ENCODE data around the gene GALNS.

The GALNS gene

GRCh38 chr16:88866151-88866920, 9.6 kb upstream of the GALNS start, which contains the start of gene PABPN1L:
PABPN1L (minus strand) TSS chr16:88866660; CDS start chr16:88866606, 54 bp downstream.
- no peaks in the 10 kb centered on the region for H3K36me3 ChIP-seq (ENCODE audit: insufficient read depth, low read length)
- H3K4me3 ChIP-seq = no peak within 1 kb of the TSS
- no peak within 1 kb of the TSS for H3K9ac ChIP-seq (ENCODE audit: insufficient read length)
- no peak within 1 kb of the TSS for H3K27ac ChIP-seq
- TF ChIP-seq POLR2AphosphoS5 (IDR thresholded peaks at IDR 0.05; ENCODE audit: borderline replicate concordance, low read depth, low read length) (no peak), EZH2 (IDR thresholded peaks at IDR 0.05) (no peak), FOXP2 (optimal IDR thresholded peaks at IDR 0.05; ENCODE audit: control extremely low read depth, extremely low read length, insufficient read depth) (no peak)
- no peak for DNase-seq (ENCODE audit: low read depth, low spot score)
- no peaks in the 10 kb centered on the region for H3K9me3 ChIP-seq (ENCODE audit: low read depth, low read length)

DNA sequence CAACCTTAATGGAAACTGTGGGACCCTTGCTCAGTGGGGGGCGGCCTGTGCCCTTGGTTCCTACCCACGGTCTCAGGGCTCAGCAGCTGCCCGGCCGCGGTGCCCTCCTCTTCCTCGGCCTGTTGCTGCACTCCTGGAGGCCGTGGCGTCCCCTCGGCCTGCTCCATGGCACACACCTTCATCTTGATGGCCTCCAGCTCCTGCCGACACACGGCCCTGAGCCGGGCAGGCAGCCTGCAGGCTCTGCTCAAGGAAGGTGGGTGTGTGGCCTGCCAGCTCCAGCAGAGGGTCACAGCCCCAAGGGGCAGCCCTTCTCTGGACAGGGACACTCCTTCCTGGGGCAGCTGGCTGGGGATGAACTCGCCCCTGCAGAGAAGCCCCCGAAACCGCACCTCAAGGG, 9.0 kb upstream of the GALNS start:
- TF ChIP-seq FOXP2 (optimal IDR thresholded peaks at IDR 0.05; ENCODE audit: control extremely low read depth, extremely low read length, insufficient read depth) = no peak
- TF ChIP-seq EZH2 (IDR thresholded peaks at IDR 0.05) = no peak
- TF ChIP-seq POLR2AphosphoS5 (IDR thresholded peaks at IDR 0.05; ENCODE audit: borderline replicate concordance, low read depth, low read length) = no peak
- H3K27ac ChIP-seq = no peak overlapping the region
- no peak overlapping the region for H3K4me3 ChIP-seq
- H3K9ac ChIP-seq (ENCODE audit: insufficient read length) = no peak overlapping the region
- DNase-seq (ENCODE audit: low read depth, low spot score) = no peak
- H3K9me3 ChIP-seq (ENCODE audit: low read depth, low read length) = no peaks in the 10 kb centered on the region
- no peaks in the 10 kb centered on the region for H3K36me3 ChIP-seq (ENCODE audit: insufficient read depth, low read length)

DNA sequence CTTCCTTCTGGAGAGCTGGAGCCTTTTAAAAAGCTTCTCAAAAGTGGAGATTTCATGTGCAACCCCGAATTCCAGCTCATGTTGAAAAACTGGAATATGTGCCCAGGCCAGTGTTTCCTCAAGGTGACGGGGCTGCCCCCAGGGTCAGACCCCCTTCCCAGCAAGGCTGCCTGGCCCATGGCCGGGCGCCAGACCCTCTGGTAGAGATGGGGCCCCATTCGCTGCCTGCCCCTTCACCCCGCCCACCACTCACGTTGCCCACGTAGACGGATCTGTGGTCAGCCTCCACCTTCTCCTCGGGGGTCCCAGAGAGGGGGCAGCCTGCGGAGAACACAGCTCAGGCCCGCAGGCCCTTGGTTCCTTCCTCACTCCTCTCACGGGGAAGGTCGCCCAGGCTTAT, 8.6 kb upstream of the GALNS start:
- DNase-seq (ENCODE audit: low read depth, low spot score) = no peak
- H3K36me3 ChIP-seq (ENCODE audit: insufficient read depth, low read length) = no peaks in the 10 kb centered on the region
- no peak for TF ChIP-seq EZH2 (IDR thresholded peaks at IDR 0.05)
- no peak for TF ChIP-seq FOXP2 (optimal IDR thresholded peaks at IDR 0.05; ENCODE audit: control extremely low read depth, extremely low read length, insufficient read depth)
- no peaks in the 10 kb centered on the region for H3K9me3 ChIP-seq (ENCODE audit: low read depth, low read length)
- no peak overlapping the region for H3K9ac ChIP-seq (ENCODE audit: insufficient read length)
- H3K27ac ChIP-seq = no peak overlapping the region
- H3K4me3 ChIP-seq = no peak overlapping the region

DNA sequence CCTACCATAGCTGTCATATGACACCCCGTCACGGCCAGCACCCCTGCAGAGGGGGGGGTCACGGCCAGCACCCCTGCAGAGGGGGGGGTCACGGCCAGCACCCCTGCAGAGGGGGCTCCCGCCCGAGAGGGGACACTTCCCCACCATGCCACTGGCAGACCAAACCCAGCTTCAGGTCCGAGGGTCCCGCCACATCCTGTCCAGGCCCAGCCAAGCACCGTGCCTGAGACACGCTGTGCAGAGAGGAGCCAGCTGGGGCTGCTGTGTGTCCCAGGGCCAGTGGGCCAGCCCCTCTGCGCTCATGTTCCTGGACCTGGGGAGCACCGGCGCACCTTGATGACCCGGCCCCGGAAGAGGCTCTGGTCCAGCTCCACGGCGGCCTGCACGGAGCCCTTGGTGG, 7.8 kb upstream of the GALNS start:
- no peak for DNase-seq (ENCODE audit: low read depth, low spot score)
- Histone ChIP-seq H3K4me3 (no peak overlapping the region), H3K27ac (no peak overlapping the region), H3K36me3 (ENCODE audit: insufficient read depth, low read length) (no peaks in the 10 kb centered on the region), H3K9me3 (ENCODE audit: low read depth, low read length) (no peaks in the 10 kb centered on the region), H3K9ac (ENCODE audit: insufficient read length) (no peak overlapping the region)
- no peak for TF ChIP-seq FOXP2 (optimal IDR thresholded peaks at IDR 0.05; ENCODE audit: control extremely low read depth, extremely low read length, insufficient read depth)
- no peak for TF ChIP-seq EZH2 (IDR thresholded peaks at IDR 0.05)
- TF ChIP-seq POLR2AphosphoS5 (IDR thresholded peaks at IDR 0.05; ENCODE audit: borderline replicate concordance, low read depth, low read length) = no peak

DNA sequence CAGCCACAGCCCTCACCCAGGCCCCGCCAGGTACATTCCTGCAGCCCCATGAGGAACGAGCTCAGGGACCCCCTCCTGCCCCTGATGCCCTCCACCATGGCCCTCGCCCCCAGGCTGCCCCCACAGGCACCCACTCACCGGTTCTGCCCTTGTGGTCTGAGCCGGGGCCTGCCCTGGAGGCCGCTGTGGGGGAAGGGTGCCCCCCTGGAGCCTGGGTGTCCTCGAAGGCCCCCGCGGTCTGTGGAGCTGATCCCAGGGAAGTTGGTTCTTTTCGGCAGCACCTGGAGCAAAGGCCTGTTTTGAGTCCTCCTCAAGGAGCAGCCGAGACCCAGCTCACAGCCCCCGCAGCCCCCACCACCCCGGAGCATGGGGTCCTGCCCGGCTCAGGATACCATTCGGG, 7.4 kb upstream of the GALNS start:
- Histone ChIP-seq H3K9ac (ENCODE audit: insufficient read length) (no peak overlapping the region), H3K9me3 (ENCODE audit: low read depth, low read length) (no peaks in the 10 kb centered on the region), H3K4me3 (no peak overlapping the region), H3K27ac (no peak overlapping the region), H3K36me3 (ENCODE audit: insufficient read depth, low read length) (no peaks in the 10 kb centered on the region)
- no peak for DNase-seq (ENCODE audit: low read depth, low spot score)
- TF ChIP-seq EZH2 (IDR thresholded peaks at IDR 0.05) (no peak), FOXP2 (optimal IDR thresholded peaks at IDR 0.05; ENCODE audit: control extremely low read depth, extremely low read length, insufficient read depth) (no peak), POLR2AphosphoS5 (IDR thresholded peaks at IDR 0.05; ENCODE audit: borderline replicate concordance, low read depth, low read length) (no peak)

DNA sequence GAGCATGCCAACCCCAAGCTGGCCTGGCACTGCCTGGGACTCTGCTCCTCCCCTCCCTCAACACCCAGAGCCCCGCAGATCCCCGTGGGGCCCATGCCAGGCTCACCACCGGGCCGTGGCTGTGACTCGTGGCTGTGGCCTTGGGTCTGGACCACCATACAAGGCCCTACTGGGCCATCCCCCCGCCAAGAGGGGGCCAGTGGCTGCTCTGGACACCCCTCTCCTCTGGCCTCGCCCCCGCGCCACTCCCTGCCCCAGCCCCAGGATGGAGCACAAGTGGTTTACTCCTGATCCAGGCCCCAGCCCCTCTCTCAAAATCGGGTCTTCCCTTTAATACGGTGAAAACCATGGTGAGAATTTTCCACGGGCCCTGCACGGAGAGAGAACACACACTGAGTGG, 6.7 kb upstream of the GALNS start:
- no peaks in the 10 kb centered on the region for H3K36me3 ChIP-seq (ENCODE audit: insufficient read depth, low read length)
- no peak for TF ChIP-seq EZH2 (IDR thresholded peaks at IDR 0.05)
- TF ChIP-seq FOXP2 (optimal IDR thresholded peaks at IDR 0.05; ENCODE audit: control extremely low read depth, extremely low read length, insufficient read depth) = no peak
- TF ChIP-seq POLR2AphosphoS5 (IDR thresholded peaks at IDR 0.05; ENCODE audit: borderline replicate concordance, low read depth, low read length) = no peak
- H3K4me3 ChIP-seq = no peak overlapping the region
- no peak for DNase-seq (ENCODE audit: low read depth, low spot score)
- H3K27ac ChIP-seq = no peak overlapping the region
- no peak overlapping the region for H3K9ac ChIP-seq (ENCODE audit: insufficient read length)
- H3K9me3 ChIP-seq (ENCODE audit: low read depth, low read length) = no peaks in the 10 kb centered on the region

DNA sequence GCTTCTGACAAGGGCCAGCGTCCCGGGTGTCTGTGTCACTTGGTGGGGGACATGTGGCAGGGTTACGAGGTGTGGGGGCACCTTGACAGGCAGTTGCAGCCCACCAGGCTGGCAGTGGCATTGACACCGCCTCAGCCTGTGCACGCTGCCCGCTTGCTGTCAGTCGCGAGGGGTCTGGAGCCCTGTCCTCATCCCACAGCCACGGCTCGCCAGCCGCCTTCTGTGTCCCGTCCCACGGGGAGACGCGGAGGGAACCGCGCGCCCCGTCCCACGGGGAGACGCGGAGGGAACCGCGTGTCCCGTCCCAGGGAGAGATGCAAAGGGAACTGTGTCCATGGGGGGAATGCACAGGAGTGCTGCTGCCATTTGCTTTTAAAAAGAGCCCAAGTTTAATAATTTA, 6.2 kb upstream of the GALNS start:
- no peak for DNase-seq (ENCODE audit: low read depth, low spot score)
- H3K4me3 ChIP-seq = no peak overlapping the region
- TF ChIP-seq POLR2AphosphoS5 (IDR thresholded peaks at IDR 0.05; ENCODE audit: borderline replicate concordance, low read depth, low read length) (no peak), EZH2 (IDR thresholded peaks at IDR 0.05) (no peak), FOXP2 (optimal IDR thresholded peaks at IDR 0.05; ENCODE audit: control extremely low read depth, extremely low read length, insufficient read depth) (no peak)
- no peak overlapping the region for H3K27ac ChIP-seq
- no peaks in the 10 kb centered on the region for H3K9me3 ChIP-seq (ENCODE audit: low read depth, low read length)
- no peaks in the 10 kb centered on the region for H3K36me3 ChIP-seq (ENCODE audit: insufficient read depth, low read length)
- no peak overlapping the region for H3K9ac ChIP-seq (ENCODE audit: insufficient read length)

DNA sequence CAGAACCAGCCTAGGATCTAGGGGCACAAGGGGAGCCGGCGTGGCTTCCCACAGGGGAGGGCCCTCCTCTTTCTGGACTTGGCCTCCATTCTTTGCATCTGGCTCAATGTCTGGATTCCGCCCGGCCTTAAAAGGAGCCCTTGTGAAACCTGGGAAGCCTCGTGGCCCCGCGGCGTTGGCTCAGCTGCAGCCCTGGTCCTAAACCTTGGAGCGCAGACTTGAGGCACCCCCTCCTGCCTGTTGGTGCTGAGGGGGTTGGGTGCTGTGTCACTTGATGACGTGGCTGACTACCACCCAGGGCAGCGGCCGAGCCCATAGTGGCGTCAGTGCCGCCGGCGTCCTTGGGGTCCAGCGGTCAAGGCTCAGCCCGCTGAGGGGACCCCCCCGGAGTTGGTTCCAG, 4.6 kb upstream of the GALNS start:
- no peak for TF ChIP-seq EZH2 (IDR thresholded peaks at IDR 0.05)
- TF ChIP-seq FOXP2 (optimal IDR thresholded peaks at IDR 0.05; ENCODE audit: control extremely low read depth, extremely low read length, insufficient read depth) = no peak
- TF ChIP-seq POLR2AphosphoS5 (IDR thresholded peaks at IDR 0.05; ENCODE audit: borderline replicate concordance, low read depth, low read length) = no peak

More for the DNA sequence above, 4.6 kb upstream of the GALNS start:
- DNase-seq (ENCODE audit: low read depth, low spot score) = no peak
- Histone ChIP-seq H3K27ac (no peak overlapping the region), H3K36me3 (ENCODE audit: insufficient read depth, low read length) (no peaks in the 10 kb centered on the region), H3K9ac (ENCODE audit: insufficient read length) (no peak overlapping the region), H3K9me3 (ENCODE audit: low read depth, low read length) (no peaks in the 10 kb centered on the region), H3K4me3 (no peak overlapping the region)

Measured in SK-N-MC (cell line).